Measurements from ENCODE around the gene SLIT1.

Gene SLIT1

GRCh38 chr10:97140049-97140846 lies 45.5 kb downstream of the SLIT1 start:
- TF ChIP-seq CTCF (IDR thresholded peaks at IDR 0.05; ENCODE audit: low read depth, low read length, missing control alignments) = no peak
- no peak overlapping the region for H3K4me3 ChIP-seq (ENCODE audit: low read depth, low read length)
- in situ Hi-C loops (cut with HindIII; ENCODE audit: low sequenced_read_pairs) = no loop called here
- DNase-seq (ENCODE audit: low read depth) = no peak

GRCh38 chr10:97139651-97140048 lies 46.1 kb downstream of the SLIT1 start:
- in situ Hi-C loops (cut with HindIII; ENCODE audit: low sequenced_read_pairs) = no loop called here
- no peak for DNase-seq (ENCODE audit: low read depth)
- H3K4me3 ChIP-seq (ENCODE audit: low read depth, low read length) = no peak overlapping the region
- no peak for TF ChIP-seq CTCF (IDR thresholded peaks at IDR 0.05; ENCODE audit: low read depth, low read length, missing control alignments)

GRCh38 chr10:97138846-97139245 lies 46.9 kb downstream of the SLIT1 start:
- DNase-seq (ENCODE audit: low read depth) = no peak
- no peak overlapping the region for H3K4me3 ChIP-seq (ENCODE audit: low read depth, low read length)
- in situ Hi-C loops (cut with HindIII; ENCODE audit: low sequenced_read_pairs) = no loop called here
- TF ChIP-seq CTCF (IDR thresholded peaks at IDR 0.05; ENCODE audit: low read depth, low read length, missing control alignments) = no peak

GRCh38 chr10:97138174-97138573 lies 47.6 kb downstream of the SLIT1 start:
- H3K4me3 ChIP-seq (ENCODE audit: low read depth, low read length) = no peak overlapping the region
- no peak for DNase-seq (ENCODE audit: low read depth)
- in situ Hi-C loops (cut with HindIII; ENCODE audit: low sequenced_read_pairs) = no loop called here
- peak; percentile 2 for TF ChIP-seq CTCF (IDR thresholded peaks at IDR 0.05; ENCODE audit: low read depth, low read length, missing control alignments)

- TF ChIP-seq CTCF (IDR thresholded peaks at IDR 0.05; ENCODE audit: low read depth, low read length, missing control alignments) = no peak
- in situ Hi-C loops (cut with HindIII; ENCODE audit: low sequenced_read_pairs) = no loop called here
- no peak for DNase-seq (ENCODE audit: low read depth)
Observed at GRCh38 chr10:97136756-97137155, 49.0 kb downstream of the SLIT1 start.

GRCh38 chr10:97135464-97135863 lies 50.3 kb downstream of the SLIT1 start:
- DNase-seq (ENCODE audit: low read depth) = no peak
- H3K4me3 ChIP-seq (ENCODE audit: low read depth, low read length) = no peak overlapping the region
- in situ Hi-C loops (cut with HindIII; ENCODE audit: low sequenced_read_pairs) = no loop called here
- TF ChIP-seq CTCF (IDR thresholded peaks at IDR 0.05; ENCODE audit: low read depth, low read length, missing control alignments) = no peak

More at GRCh38 chr10:97136756-97137155, 49.0 kb downstream of the SLIT1 start:
- H3K4me3 ChIP-seq (ENCODE audit: low read depth, low read length) = no peak overlapping the region
